ENCODE measurements around the gene PLA2G2D. TPM values are rescaled to one million over a fixed set of nuclear protein-coding genes. Genes with fewer than 3 reads are reported as not detected.
A peak's percentile ranks its signal among the peaks of the same experiment; 100 is the strongest.

The PLA2G2D gene
- total and polyA plus RNA-seq, 8 donors: 0.23 TPM; not detected in 7

DNA sequence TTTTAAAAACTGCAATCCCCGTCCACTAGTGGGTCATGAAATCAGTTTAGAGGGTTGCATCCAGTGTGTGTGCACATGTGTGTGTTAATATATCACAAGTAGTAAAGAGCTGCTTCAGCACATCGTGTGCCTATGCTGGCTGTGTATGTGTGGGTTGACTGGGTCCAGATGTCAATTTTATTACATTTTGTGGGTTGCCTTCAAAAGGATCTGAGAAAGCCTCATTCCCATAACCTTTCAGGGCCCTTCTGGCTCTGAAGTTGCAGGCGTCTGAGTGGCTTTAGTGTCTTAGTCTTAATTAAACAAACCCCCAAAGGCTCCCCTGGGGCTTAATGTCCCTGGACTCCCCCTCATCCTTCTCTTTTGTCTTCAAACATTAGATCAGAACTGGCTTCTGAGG, 19.8 kb downstream of the PLA2G2D start:
- Histone ChIP-seq H3K4me3 (no peak overlapping the region), H3K4me1 (no peaks in the 10 kb centered on the region), H3K9me3 (peaks cover 0 to 5% (median 0%) of the 10 kb centered on the region in 4 donors), H3K36me3 (no peaks in the 10 kb centered on the region), H3K27ac (no peak overlapping the region), H3K27me3 (peaks cover 0 to under 1% (median 0%) of the 10 kb centered on the region in 3 donors)
- no peak for TF ChIP-seq POLR2A (IDR thresholded peaks at IDR 0.05)
- DNase-seq: no peak
- 45 to 56% (median 55%) methylated on average over 3 of the region's 3 CpGs for WGBS, 5 donors
- intact Hi-C loops (cut with DNase I; ENCODE audit: low total_unique reads): no loop called here

DNA sequence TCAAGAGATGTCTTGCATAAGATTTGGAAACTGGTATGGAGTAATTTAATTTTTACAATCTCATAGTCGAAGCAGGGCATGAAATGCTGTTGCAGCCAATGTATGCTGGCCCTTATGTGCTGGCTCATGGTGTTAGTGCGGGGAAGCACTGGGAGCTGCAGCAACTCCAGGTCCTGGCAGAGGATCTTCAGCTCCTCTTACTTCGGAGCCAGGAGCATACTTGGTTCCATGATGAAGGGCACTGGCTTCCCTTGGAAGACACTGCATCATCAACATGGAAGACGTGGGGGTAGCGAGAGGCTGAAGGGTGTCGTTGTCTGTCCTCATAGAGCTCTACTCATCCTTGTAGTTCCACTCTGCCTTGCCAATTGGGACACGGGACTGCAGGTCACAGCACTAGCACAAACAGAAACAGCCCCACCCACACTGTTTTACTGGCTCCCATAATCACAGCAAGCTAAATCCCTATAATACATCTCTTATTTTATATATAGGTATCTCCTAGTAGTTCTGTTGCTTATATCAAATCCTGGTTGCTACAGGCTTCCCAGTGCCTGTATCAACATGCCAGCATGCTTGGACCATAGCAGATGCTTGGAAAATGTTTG, 22.4 kb downstream of the PLA2G2D start:
- no peak overlapping the region for H3K27ac ChIP-seq
- peaks cover 0 to 5% (median 0%) of the 10 kb centered on the region in 4 donors for H3K9me3 ChIP-seq
- intact Hi-C loops (cut with DNase I; ENCODE audit: low total_unique reads): no loop called here
- no peaks in the 10 kb centered on the region for H3K27me3 ChIP-seq
- H3K36me3 ChIP-seq: no peaks in the 10 kb centered on the region
- no peak for TF ChIP-seq POLR2A (IDR thresholded peaks at IDR 0.05)
- no peak for TF ChIP-seq EP300 (IDR thresholded peaks at IDR 0.05)
- no peak overlapping the region for H3K4me3 ChIP-seq
- DNase-seq: no peak
- WGBS, 5 donors: 69 to 88% (median 86%) methylated on average over 7 of the region's 7 CpGs
- peaks cover 0 to 4% (median 0%) of the 10 kb centered on the region in 4 donors for H3K4me1 ChIP-seq

DNA sequence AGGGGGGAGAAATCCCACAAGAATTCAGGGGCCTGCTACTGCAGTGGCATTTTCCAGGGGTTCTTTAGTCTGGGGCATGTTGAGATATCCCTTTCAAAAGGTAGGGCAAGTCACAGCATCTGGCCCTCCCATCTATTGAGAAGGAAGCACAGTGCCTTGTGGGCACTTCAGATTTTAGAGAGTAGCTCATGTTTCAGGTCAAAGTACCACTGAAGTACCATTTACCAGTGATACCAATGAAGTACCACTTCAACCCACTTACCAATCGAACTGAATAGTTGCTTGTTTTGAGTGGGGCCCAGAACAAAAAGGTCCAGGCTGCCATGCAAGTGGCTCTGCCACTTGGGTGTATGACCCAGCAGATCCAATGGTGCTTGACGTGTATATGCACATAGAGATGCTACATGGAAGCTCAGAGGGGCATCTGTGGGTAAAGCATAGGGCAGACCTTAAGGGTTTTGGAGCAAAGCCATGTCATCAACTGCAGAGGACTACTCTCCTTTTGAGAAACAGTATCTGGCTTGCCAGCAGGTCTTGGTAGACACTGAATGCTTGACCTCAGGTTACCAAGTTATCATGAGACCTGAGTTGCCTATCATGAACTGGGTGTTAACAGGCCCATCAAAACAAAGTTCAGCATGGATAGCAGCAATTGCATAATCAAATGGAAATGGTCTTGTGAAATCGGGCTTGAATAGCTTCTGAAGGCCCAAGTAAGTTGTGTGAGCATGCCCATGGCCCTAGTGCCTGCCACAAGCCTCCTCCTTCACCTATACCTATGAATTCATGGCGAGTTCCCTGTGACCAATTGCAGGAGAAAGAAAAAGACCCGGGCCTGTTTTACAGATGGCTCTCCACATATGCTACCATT, 23.5 kb downstream of the PLA2G2D start:
- no peaks in the 10 kb centered on the region for H3K27me3 ChIP-seq
- 61 to 75% (median 70%) methylated on average over 5 of the region's 5 CpGs for WGBS, 5 donors
- peaks cover 0 to 5% (median 0%) of the 10 kb centered on the region in 4 donors for H3K9me3 ChIP-seq
- TF ChIP-seq EP300 (IDR thresholded peaks at IDR 0.05) (no peak), POLR2AphosphoS5 (IDR thresholded peaks at IDR 0.05) (no peak), POLR2A (IDR thresholded peaks at IDR 0.05) (no peak)
- TF ChIP-seq, protein P1, sequence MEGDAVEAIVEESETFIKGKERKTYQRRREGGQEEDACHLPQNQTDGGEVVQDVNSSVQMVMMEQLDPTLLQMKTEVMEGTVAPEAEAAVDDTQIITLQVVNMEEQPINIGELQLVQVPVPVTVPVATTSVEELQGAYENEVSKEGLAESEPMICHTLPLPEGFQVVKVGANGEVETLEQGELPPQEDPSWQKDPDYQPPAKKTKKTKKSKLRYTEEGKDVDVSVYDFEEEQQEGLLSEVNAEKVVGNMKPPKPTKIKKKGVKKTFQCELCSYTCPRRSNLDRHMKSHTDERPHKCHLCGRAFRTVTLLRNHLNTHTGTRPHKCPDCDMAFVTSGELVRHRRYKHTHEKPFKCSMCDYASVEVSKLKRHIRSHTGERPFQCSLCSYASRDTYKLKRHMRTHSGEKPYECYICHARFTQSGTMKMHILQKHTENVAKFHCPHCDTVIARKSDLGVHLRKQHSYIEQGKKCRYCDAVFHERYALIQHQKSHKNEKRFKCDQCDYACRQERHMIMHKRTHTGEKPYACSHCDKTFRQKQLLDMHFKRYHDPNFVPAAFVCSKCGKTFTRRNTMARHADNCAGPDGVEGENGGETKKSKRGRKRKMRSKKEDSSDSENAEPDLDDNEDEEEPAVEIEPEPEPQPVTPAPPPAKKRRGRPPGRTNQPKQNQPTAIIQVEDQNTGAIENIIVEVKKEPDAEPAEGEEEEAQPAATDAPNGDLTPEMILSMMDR (IDR thresholded peaks at IDR 0.05): no peak
- no peak for DNase-seq
- peaks cover 0 to 4% (median 0%) of the 10 kb centered on the region in 4 donors for H3K4me1 ChIP-seq
- intact Hi-C loops (cut with DNase I; ENCODE audit: low total_unique reads): no loop called here
- no peak overlapping the region for H3K27ac ChIP-seq
- H3K36me3 ChIP-seq: no peaks in the 10 kb centered on the region
- H3K4me3 ChIP-seq: no peak overlapping the region

DNA sequence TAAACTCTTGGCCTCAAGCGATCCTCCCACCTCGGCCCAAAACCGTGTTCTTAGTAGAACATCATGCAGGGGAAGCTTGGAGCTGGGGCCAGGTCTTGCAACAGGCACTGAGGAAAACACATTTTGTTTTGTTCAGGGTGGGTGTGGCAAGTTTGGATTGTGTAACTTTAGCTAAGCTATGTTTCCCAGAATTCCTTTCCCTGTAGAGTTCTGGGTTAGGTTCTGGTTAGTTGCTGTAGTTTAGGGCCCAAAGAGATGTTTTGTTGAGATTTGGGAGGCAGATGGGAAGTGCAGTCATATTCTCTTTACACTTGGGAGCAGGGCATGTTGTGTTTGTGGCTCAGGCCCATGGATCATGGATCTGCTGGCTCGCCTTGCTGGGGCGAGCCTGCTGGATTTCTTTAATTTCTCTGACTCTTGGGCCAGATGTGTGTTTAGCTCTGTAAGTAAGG, 25.4 kb downstream of the PLA2G2D start:
- DNase-seq: no peak
- peaks cover 0 to 5% (median 0%) of the 10 kb centered on the region in 4 donors for H3K9me3 ChIP-seq
- H3K4me3 ChIP-seq: no peak overlapping the region
- intact Hi-C loops (cut with DNase I; ENCODE audit: low total_unique reads): no loop called here
- H3K27ac ChIP-seq: peak overlapping the region in 3 of 5 donors; percentile 33 to 62 (median 56)
- TF ChIP-seq, protein P1 (IDR thresholded peaks at IDR 0.05): no peak
- TF ChIP-seq POLR2A (IDR thresholded peaks at IDR 0.05) (no peak), POLR2AphosphoS5 (IDR thresholded peaks at IDR 0.05) (peak in 1 of 3 donors; percentile 23)
- no peaks in the 10 kb centered on the region for H3K36me3 ChIP-seq
- peaks cover 0 to 3% (median 0%) of the 10 kb centered on the region in 3 donors for H3K27me3 ChIP-seq
- WGBS, 5 donors: 67 to 78% (median 72%) methylated on average over 5 of the region's 5 CpGs
- H3K4me1 ChIP-seq: peaks cover 0 to 4% (median 0%) of the 10 kb centered on the region in 4 donors

DNA sequence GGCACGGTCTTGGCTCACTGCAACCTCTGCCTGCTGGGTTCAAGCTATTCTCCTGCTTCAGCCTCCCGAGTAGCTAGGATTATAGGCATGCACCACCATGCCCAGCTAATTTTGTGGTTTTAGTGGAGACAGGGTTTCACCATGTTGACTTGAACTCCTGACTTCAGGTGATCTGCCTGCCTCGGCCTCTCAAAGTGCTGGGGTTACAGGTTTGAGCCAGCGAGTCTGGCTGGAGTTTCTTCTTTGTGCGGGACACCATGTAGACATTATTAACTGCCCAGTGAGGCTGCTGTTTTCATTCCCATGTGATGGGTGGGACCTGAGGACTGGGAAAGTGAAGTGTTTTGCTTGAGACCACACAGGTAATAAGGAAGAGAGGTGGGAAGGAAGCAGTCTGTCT, 26.0 kb downstream of the PLA2G2D start:
- Histone ChIP-seq H3K4me1 (peaks cover 0 to 4% (median 0%) of the 10 kb centered on the region in 4 donors), H3K36me3 (no peaks in the 10 kb centered on the region), H3K27me3 (peaks cover 0 to 3% (median 0%) of the 10 kb centered on the region in 3 donors), H3K4me3 (no peak overlapping the region), H3K9me3 (peaks cover 0 to 5% (median 0%) of the 10 kb centered on the region in 4 donors), H3K27ac (peak overlapping the region in 2 of 5 donors; percentile 56 to 62)
- intact Hi-C loops (cut with DNase I; ENCODE audit: low total_unique reads): no loop called here
- no peak for DNase-seq
- WGBS, 5 donors: 82 to 87% (median 85%) methylated on average over 5 of the region's 5 CpGs
- TF ChIP-seq POLR2A (IDR thresholded peaks at IDR 0.05): no peak
- TF ChIP-seq EP300 (IDR thresholded peaks at IDR 0.05): no peak
- TF ChIP-seq POLR2AphosphoS5 (IDR thresholded peaks at IDR 0.05): no peak
- TF ChIP-seq, protein P1 (IDR thresholded peaks at IDR 0.05): no peak
